ENCODE results near the gene MRGPRG.

GRCh38 chr11:3222003-3222855 lies 3.6 kb upstream of the MRGPRG start:
- TF ChIP-seq HBP1 (CRISPR knock-in tag; IDR thresholded peaks at IDR 0.05) = no peak
- TF ChIP-seq PREB (CRISPR knock-in tag; IDR thresholded peaks at IDR 0.05) = no peak
- TF ChIP-seq TAF1 (IDR thresholded peaks at IDR 0.05; ENCODE audit: control insufficient read depth, extremely low read depth, insufficient read depth, low read length, severe bottlenecking) = no peak
- no peak for TF ChIP-seq BMI1 (IDR thresholded peaks at IDR 0.05; ENCODE audit: low read length)
- no peak for TF ChIP-seq CTCF (IDR thresholded peaks at IDR 0.05 in 2 of 3, conservative IDR thresholded peaks at IDR 0.05 in 1 of 3; ENCODE audit: insufficient read depth in 2 of 3, low read depth in 1 of 3, low read length in 3 of 3)
- no peak for TF ChIP-seq ZNF384 (IDR thresholded peaks at IDR 0.05; ENCODE audit: low read depth, low read length)
- TF ChIP-seq ZNF124 (CRISPR knock-in tag; IDR thresholded peaks at IDR 0.05) = no peak

Measured in K562 (cell line).